ENCODE results near the gene PRPF6. TPM values are rescaled to one million over a fixed set of nuclear protein-coding genes. Genes with fewer than 3 reads are reported as not detected.

The PRPF6 gene
- total RNA-seq, 2 experiments from 2014 or later, result 45.1 to 73.7 TPM

- CTCF ChIA-PET (ENCODE audit: unreplicated experiment), result no interaction called here
- POLR2A ChIA-PET, result no interaction called here
- intact Hi-C loops (cut with micrococcal nuclease; ENCODE audit: unreplicated experiment), result no loop called here
- Histone ChIP-seq H3K4me2 (ENCODE audit: low read length) (no peak overlapping the region), H3K9me2 (ENCODE audit: insufficient read depth, low read length) (no peaks in the 10 kb centered on the region), H2AFZ (ENCODE audit: low read length) (no peak overlapping the region), H3K4me1 (ENCODE audit: insufficient read depth, low read length, poor library complexity, severe bottlenecking) (no peaks in the 10 kb centered on the region), H3K36me3 (ENCODE audit: insufficient read depth, low read length) (peaks cover 88% of the 10 kb centered on the region), H3K4me3 (ENCODE audit: low read depth, low read length, poor library complexity, severe bottlenecking) (no peak overlapping the region), H4K20me1 (ENCODE audit: insufficient read depth, low read length) (no peaks in the 10 kb centered on the region), H3K79me2 (ENCODE audit: insufficient read depth, low read depth, low read length) (no peaks in the 10 kb centered on the region), H3K9me3 (ENCODE audit: low read length) (no peaks in the 10 kb centered on the region), H3K27ac (ENCODE audit: low read depth, low read length, poor library complexity, severe bottlenecking) (no peak overlapping the region)
- no TSS peak for BruUV-seq (replicated peaks)
- DNase-seq (ENCODE audit: low spot score), result no peak
- TF ChIP-seq EZH2phosphoT487 (IDR thresholded peaks at IDR 0.05; ENCODE audit: borderline replicate concordance, low read depth, low read length) (no peak), CTCF (conservative IDR thresholded peaks at IDR 0.05; ENCODE audit: low read length) (no peak)
These were observed 48.6 kb downstream of the PRPF6 start for GRCh38 chr20:64029293-64030117.

DNA sequence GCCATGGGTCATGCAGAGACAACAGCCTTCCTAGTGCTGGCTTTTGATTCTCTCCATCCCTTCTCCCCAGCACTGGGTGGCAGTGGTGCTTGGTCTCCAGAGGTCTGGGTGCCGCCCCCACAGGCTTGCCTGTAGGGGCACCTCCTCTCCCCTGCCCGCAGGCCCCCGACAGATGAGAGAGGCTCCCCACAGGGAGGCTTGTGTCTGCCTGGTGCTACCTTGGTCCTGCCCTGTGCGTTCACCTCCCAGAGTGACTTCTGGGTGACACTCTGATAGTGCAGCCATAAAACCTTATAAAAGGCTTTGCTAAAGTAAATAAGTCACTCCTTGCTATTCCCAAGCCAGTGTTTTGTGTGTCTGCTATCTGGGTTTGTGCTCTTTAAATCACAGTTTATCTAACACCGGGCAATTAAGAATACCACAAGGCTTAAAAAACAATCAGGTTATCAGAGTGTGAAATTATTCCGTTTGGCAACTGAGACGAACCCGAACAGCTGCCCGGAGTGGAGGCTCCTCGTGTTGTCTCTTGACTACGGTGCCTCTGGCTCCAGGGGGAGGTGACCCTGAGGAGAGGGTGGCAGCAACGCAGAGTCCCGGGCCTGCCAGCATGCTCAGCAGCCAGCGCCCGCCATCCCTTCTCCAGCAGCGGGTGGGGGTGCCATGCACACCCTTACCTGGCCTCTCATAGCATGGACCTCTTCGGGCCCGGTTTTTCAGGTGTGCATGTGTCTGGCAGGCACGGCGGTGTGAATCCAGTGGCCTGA, 49.6 kb downstream of the PRPF6 start:
- no TSS peak for BruUV-seq (replicated peaks)
- TF ChIP-seq CTCF (conservative IDR thresholded peaks at IDR 0.05; ENCODE audit: low read length), result no peak
- no peak for TF ChIP-seq EZH2phosphoT487 (IDR thresholded peaks at IDR 0.05; ENCODE audit: borderline replicate concordance, low read depth, low read length)

More for the DNA sequence above, 49.6 kb downstream of the PRPF6 start:
- no peak for DNase-seq (ENCODE audit: low spot score)
- no peaks in the 10 kb centered on the region for H3K4me1 ChIP-seq (ENCODE audit: insufficient read depth, low read length, poor library complexity, severe bottlenecking)
- H3K9me2 ChIP-seq (ENCODE audit: insufficient read depth, low read length), result no peaks in the 10 kb centered on the region
- H3K36me3 ChIP-seq (ENCODE audit: insufficient read depth, low read length), result peaks cover 82% of the 10 kb centered on the region
- H3K27ac ChIP-seq (ENCODE audit: low read depth, low read length, poor library complexity, severe bottlenecking), result no peak overlapping the region
- no peaks in the 10 kb centered on the region for H3K9me3 ChIP-seq (ENCODE audit: low read length)
- CTCF ChIA-PET (ENCODE audit: unreplicated experiment), result no interaction called here
- no peaks in the 10 kb centered on the region for H4K20me1 ChIP-seq (ENCODE audit: insufficient read depth, low read length)
- POLR2A ChIA-PET, result no interaction called here
- H3K4me2 ChIP-seq (ENCODE audit: low read length), result no peak overlapping the region
- intact Hi-C loops (cut with micrococcal nuclease; ENCODE audit: unreplicated experiment), result no loop called here
- no peaks in the 10 kb centered on the region for H3K79me2 ChIP-seq (ENCODE audit: insufficient read depth, low read depth, low read length)
- H3K4me3 ChIP-seq (ENCODE audit: low read depth, low read length, poor library complexity, severe bottlenecking), result no peak overlapping the region
- H2AFZ ChIP-seq (ENCODE audit: low read length), result no peak overlapping the region
